Hepatocyte (in vitro differentiated cells): ENCODE results near the gene ATXN7L3.

ENCODE experiments used
- CTCF ChIP-seq: fragments of 200-600 bp; sonication (generic); IDR thresholded peaks from 2 replicates; pipeline ENCODE4 v1.5.1; 2016; ENCODE audit warnings: antibody characterized with exemption, mild to moderate bottlenecking; ENCODE audit not compliant: poor library complexity
- EZH2 ChIP-seq: fragments of 200-600 bp; sonication (generic); IDR thresholded peaks from 2 replicates; pipeline ENCODE4 v1.6.1; 2016; ENCODE audit warnings: antibody characterized with exemption, mild to moderate bottlenecking, borderline replicate concordance

GRCh38 chr17:44247440-44247841 is 47.8 kb upstream of the ATXN7L3 start:
- TF ChIP-seq CTCF (no peak), EZH2 (no peak)
